GM12872 (cell line): ENCODE measurements around the gene SORT1.

ENCODE experiments used
- CTCF ChIP-seq: IDR thresholded peaks from 3 replicates; pipeline ENCODE4 v1.5.1; 2011; ENCODE audit warnings: low read depth, mild to moderate bottlenecking, low read length, moderate library complexity; ENCODE audit not compliant: insufficient read depth

The SORT1 gene

GRCh38 chr1:109272021-109272799 is 125.5 kb downstream of the SORT1 start:
- no peak for TF ChIP-seq CTCF

GRCh38 chr1:109271458-109271857 is 126.3 kb downstream of the SORT1 start:
- no peak for TF ChIP-seq CTCF

- no peak for TF ChIP-seq CTCF
These were observed 126.9 kb downstream of the SORT1 start for GRCh38 chr1:109270623-109271317.

GRCh38 chr1:109269981-109270622 is 127.6 kb downstream of the SORT1 start:
- TF ChIP-seq CTCF = no peak

- TF ChIP-seq CTCF = no peak
These were observed 128.3 kb downstream of the SORT1 start for GRCh38 chr1:109269212-109269980.

GRCh38 chr1:109268431-109269211 is 129.1 kb downstream of the SORT1 start:
- no peak for TF ChIP-seq CTCF
